ENCODE results near the gene TNFAIP8. TPM values are rescaled to one million over a fixed set of nuclear protein-coding genes. Genes with fewer than 3 reads are reported as not detected.

TNFAIP8 gene
- total RNA-seq, 1 experiment from 2014 or later = 8.0 TPM

DNA sequence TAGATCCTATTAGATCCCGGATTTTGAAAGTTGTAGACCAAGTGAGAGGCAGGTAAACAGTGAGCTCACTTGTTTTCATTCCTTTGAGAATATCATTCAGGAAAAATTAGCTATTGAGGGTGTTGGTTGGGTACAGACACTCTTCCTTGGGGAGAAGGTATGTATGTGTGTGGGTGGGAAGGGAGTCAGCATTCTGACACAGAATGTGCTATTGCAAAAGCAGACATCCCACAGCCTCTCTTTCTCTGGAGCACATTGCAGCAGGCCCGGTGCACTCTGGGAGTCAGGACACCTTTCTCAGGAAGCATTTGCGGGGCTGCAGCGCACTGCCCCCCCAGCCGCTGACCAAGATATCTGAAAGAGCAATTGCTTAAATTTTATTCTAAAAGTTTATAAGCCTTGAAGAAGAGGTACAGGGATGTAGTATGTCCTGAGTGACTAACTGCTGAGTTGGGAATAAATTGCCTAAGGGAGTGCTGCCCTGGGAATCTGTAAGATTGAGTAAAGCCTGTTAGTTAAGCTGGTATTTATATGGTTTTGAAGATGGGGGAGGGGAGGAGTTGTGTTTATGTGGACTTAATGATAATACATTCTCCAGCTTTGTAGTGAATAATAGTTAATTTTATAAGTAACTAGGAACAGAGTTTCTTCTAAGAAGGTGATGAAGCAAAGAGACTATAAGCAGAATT is 5.2 kb downstream of the TNFAIP8 start:
- no peak overlapping the region for H3K4me3 ChIP-seq (ENCODE audit: low read depth in 2 of 2, low read length in 2 of 2)
- TF ChIP-seq, protein P1, sequence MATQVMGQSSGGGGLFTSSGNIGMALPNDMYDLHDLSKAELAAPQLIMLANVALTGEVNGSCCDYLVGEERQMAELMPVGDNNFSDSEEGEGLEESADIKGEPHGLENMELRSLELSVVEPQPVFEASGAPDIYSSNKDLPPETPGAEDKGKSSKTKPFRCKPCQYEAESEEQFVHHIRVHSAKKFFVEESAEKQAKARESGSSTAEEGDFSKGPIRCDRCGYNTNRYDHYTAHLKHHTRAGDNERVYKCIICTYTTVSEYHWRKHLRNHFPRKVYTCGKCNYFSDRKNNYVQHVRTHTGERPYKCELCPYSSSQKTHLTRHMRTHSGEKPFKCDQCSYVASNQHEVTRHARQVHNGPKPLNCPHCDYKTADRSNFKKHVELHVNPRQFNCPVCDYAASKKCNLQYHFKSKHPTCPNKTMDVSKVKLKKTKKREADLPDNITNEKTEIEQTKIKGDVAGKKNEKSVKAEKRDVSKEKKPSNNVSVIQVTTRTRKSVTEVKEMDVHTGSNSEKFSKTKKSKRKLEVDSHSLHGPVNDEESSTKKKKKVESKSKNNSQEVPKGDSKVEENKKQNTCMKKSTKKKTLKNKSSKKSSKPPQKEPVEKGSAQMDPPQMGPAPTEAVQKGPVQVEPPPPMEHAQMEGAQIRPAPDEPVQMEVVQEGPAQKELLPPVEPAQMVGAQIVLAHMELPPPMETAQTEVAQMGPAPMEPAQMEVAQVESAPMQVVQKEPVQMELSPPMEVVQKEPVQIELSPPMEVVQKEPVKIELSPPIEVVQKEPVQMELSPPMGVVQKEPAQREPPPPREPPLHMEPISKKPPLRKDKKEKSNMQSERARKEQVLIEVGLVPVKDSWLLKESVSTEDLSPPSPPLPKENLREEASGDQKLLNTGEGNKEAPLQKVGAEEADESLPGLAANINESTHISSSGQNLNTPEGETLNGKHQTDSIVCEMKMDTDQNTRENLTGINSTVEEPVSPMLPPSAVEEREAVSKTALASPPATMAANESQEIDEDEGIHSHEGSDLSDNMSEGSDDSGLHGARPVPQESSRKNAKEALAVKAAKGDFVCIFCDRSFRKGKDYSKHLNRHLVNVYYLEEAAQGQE (IDR thresholded peaks at IDR 0.05; ENCODE audit: insufficient read depth in 1 of 2, low read depth in 2 of 2, low read length in 1 of 2) = no peak
- TF ChIP-seq SIN3A (IDR thresholded peaks at IDR 0.05; ENCODE audit: borderline replicate concordance, insufficient read depth, low read depth, low read length) = no peak
- no peak for TF ChIP-seq TCF7L2 (IDR thresholded peaks at IDR 0.05; ENCODE audit: low read depth, low read length)
- TF ChIP-seq POLR2AphosphoS5 (IDR thresholded peaks at IDR 0.05; ENCODE audit: low read depth, low read length) = no peak
- TF ChIP-seq, protein P2, sequence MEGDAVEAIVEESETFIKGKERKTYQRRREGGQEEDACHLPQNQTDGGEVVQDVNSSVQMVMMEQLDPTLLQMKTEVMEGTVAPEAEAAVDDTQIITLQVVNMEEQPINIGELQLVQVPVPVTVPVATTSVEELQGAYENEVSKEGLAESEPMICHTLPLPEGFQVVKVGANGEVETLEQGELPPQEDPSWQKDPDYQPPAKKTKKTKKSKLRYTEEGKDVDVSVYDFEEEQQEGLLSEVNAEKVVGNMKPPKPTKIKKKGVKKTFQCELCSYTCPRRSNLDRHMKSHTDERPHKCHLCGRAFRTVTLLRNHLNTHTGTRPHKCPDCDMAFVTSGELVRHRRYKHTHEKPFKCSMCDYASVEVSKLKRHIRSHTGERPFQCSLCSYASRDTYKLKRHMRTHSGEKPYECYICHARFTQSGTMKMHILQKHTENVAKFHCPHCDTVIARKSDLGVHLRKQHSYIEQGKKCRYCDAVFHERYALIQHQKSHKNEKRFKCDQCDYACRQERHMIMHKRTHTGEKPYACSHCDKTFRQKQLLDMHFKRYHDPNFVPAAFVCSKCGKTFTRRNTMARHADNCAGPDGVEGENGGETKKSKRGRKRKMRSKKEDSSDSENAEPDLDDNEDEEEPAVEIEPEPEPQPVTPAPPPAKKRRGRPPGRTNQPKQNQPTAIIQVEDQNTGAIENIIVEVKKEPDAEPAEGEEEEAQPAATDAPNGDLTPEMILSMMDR (IDR thresholded peaks at IDR 0.05) = no peak

DNA sequence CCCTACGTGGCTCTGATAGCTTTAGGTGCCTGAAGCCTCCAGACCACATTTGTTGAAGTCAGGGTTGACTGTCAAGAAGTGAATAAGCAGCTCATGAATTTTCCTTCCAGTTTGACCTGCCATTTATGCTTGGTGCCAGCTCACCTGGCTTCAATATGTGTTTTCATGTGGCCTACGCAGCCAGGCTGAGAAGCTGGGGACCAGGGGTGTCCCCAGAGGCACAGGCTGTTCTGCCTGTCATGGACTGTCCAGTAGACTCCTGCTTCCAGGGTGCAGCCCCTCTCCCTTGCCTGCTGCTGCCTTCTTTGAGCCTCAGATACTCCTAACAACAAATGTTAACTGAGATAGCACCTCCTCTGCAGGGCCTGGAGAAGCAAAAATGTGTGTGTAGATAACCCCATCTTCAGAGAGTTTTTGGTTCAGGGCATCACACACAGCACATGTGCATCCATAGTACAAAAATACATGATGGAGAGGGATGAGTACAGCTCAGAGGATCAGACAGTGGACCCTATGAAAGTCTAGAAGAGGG is 5.8 kb downstream of the TNFAIP8 start:
- POLR2A ChIA-PET = no interaction called here
- Histone ChIP-seq H3K4me3 (ENCODE audit: low read depth in 2 of 2, low read length in 2 of 2) (no peak overlapping the region), H3K27me3 (ENCODE audit: control insufficient read depth, insufficient read depth, low read length) (no peaks in the 10 kb centered on the region), H3K9me3 (ENCODE audit: control insufficient read depth, insufficient read depth, low read depth, low read length) (no peaks in the 10 kb centered on the region), H3K36me3 (ENCODE audit: control insufficient read depth, insufficient read depth, low read length) (no peaks in the 10 kb centered on the region), H3K27ac (ENCODE audit: low read length) (no peak overlapping the region), H3K4me1 (ENCODE audit: control insufficient read depth, insufficient read depth, low read length) (no peaks in the 10 kb centered on the region)
- BruUV-seq (replicated peaks) = no TSS peak
- no peak for ATAC-seq
- CTCF ChIA-PET = no interaction called here
- in situ Hi-C loops (cut with HindIII; ENCODE audit: low pct_unique_long_range_greater_than_20kb, low sequenced_read_pairs) = no loop called here
- DNase-seq (ENCODE audit: low read depth, low spot score) = no peak
- TF ChIP-seq, protein P2 (IDR thresholded peaks at IDR 0.05) = no peak
- TF ChIP-seq, protein P1 (IDR thresholded peaks at IDR 0.05; ENCODE audit: insufficient read depth in 1 of 2, low read depth in 2 of 2, low read length in 1 of 2) = no peak
- TF ChIP-seq TCF7L2 (IDR thresholded peaks at IDR 0.05; ENCODE audit: low read depth, low read length) (no peak), SIN3A (IDR thresholded peaks at IDR 0.05; ENCODE audit: borderline replicate concordance, insufficient read depth, low read depth, low read length) (no peak), POLR2AphosphoS5 (IDR thresholded peaks at IDR 0.05; ENCODE audit: low read depth, low read length) (no peak)
- intact Hi-C loops (cut with micrococcal nuclease; ENCODE audit: unreplicated experiment) = no loop called here

More for the DNA sequence above, 5.2 kb downstream of the TNFAIP8 start:
- intact Hi-C loops (cut with micrococcal nuclease; ENCODE audit: unreplicated experiment) (no loop called here), in situ Hi-C loops (cut with HindIII; ENCODE audit: low pct_unique_long_range_greater_than_20kb, low sequenced_read_pairs) (no loop called here)
- H3K9me3 ChIP-seq (ENCODE audit: control insufficient read depth, insufficient read depth, low read depth, low read length) = no peaks in the 10 kb centered on the region
- no TSS peak for BruUV-seq (replicated peaks)
- no peak for ATAC-seq
- ChIA-PET CTCF (no interaction called here), POLR2A (no interaction called here)
- H3K4me1 ChIP-seq (ENCODE audit: control insufficient read depth, insufficient read depth, low read length) = no peaks in the 10 kb centered on the region
- H3K36me3 ChIP-seq (ENCODE audit: control insufficient read depth, insufficient read depth, low read length) = no peaks in the 10 kb centered on the region
- 0 out of 2 replicates have a peak, but pooled peaks cover 2% of the 10 kb centered on the region for H3K27me3 ChIP-seq (ENCODE audit: control insufficient read depth, insufficient read depth, low read length)
- no peak for DNase-seq (ENCODE audit: low read depth, low spot score)
- no peak overlapping the region for H3K27ac ChIP-seq (ENCODE audit: low read length)
